NB4 (cell line): ENCODE data around the gene ARMC3.

Experiments used
- MAX ChIP-seq: IDR thresholded peaks from 2 replicates; pipeline ENCODE4 v1.6.1; 2011; ENCODE audit warnings: low read depth, low read length
- MYC ChIP-seq: IDR thresholded peaks from 2 replicates; pipeline ENCODE4 v1.6.1; 2011; ENCODE audit warnings: low read depth, low read length
- POLR2A ChIP-seq: IDR thresholded peaks from 2 replicates; pipeline ENCODE4 v1.6.1; 2011; ENCODE audit warnings: mild to moderate bottlenecking; ENCODE audit not compliant: insufficient read length; ENCODE audit errors: extremely low read depth
- TF ChIP-seq, protein P1 (sequence below): IDR thresholded peaks from one replicate; pipeline ENCODE4 v1.5.1; 2012; ENCODE audit warnings: low read depth, low read length

GRCh38 chr10:22978287-22978686 lies 50.4 kb downstream of the ARMC3 start:
- TF ChIP-seq, protein P1, sequence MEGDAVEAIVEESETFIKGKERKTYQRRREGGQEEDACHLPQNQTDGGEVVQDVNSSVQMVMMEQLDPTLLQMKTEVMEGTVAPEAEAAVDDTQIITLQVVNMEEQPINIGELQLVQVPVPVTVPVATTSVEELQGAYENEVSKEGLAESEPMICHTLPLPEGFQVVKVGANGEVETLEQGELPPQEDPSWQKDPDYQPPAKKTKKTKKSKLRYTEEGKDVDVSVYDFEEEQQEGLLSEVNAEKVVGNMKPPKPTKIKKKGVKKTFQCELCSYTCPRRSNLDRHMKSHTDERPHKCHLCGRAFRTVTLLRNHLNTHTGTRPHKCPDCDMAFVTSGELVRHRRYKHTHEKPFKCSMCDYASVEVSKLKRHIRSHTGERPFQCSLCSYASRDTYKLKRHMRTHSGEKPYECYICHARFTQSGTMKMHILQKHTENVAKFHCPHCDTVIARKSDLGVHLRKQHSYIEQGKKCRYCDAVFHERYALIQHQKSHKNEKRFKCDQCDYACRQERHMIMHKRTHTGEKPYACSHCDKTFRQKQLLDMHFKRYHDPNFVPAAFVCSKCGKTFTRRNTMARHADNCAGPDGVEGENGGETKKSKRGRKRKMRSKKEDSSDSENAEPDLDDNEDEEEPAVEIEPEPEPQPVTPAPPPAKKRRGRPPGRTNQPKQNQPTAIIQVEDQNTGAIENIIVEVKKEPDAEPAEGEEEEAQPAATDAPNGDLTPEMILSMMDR = no peak
- TF ChIP-seq POLR2A (no peak), MYC (no peak), MAX (no peak)
